ENCODE measurements around the gene KEL. TPM values are rescaled to one million over a fixed set of nuclear protein-coding genes. Genes with fewer than 3 reads are reported as not detected.

KEL gene
- total and polyA plus RNA-seq, 4 donors: 0.18 to 81.0 (median 0.36) TPM

DNA sequence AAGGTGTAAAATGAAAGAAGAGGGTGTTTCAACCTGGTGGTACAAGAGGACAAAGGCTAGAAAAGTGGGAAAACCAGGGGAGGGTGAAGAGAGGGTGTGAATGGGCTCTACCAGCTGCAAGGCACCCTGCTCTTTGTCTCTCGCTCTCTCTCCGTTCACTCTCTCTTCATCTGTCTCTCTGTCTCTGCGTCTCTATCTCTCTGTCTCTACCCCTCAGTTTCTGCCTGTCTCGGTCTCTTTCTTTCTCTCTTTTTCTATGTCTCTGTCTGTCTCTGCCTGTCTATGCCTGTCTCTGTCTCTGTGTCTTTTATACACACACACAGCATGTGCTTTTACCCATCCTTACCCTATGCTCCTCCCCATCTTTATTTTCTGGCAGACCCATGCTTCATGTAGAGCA is 23.6 kb downstream of the KEL start:
- H3K9me3 ChIP-seq (ENCODE audit: control insufficient read depth in 4 of 4, low read length in 3 of 4): no peaks in the 10 kb centered on the region
- TF ChIP-seq TAF1 (conservative IDR thresholded peaks at IDR 0.05) (no peak), EGR1 (IDR thresholded peaks at IDR 0.05; ENCODE audit: low read depth in 2 of 2) (no peak), HNF4G (IDR thresholded peaks at IDR 0.05) (no peak), REST (IDR thresholded peaks at IDR 0.05) (no peak), MAX (IDR thresholded peaks at IDR 0.05) (no peak), ATF3 (IDR thresholded peaks at IDR 0.05) (no peak), RXRA (IDR thresholded peaks at IDR 0.05) (no peak), GABPA (IDR thresholded peaks at IDR 0.05 in 1 of 2, conservative IDR thresholded peaks at IDR 0.05 in 1 of 2) (no peak), ZBTB33 (IDR thresholded peaks at IDR 0.05) (no peak)
- WGBS: 82% methylated on average over 4 of the region's 4 CpGs

GRCh38 chr7:142935941-142936565 is 26.1 kb downstream of the KEL start:
- TF ChIP-seq CTCF (IDR thresholded peaks at IDR 0.05; ENCODE audit: low read depth, low read length, missing input control): no peak
- H3K4me1 ChIP-seq (ENCODE audit: control insufficient read depth in 4 of 4, insufficient read depth in 4 of 4, low read length in 3 of 4): no peaks in the 10 kb centered on the region
- no peak overlapping the region for H3K27ac ChIP-seq (ENCODE audit: low read depth in 1 of 2, low read length in 2 of 2)
- no peaks in the 10 kb centered on the region for H3K9me3 ChIP-seq (ENCODE audit: control insufficient read depth in 4 of 4, low read length in 3 of 4)
- WGBS: 82% methylated on average over 12 of the region's 12 CpGs
- no peak overlapping the region for H3K9ac ChIP-seq (ENCODE audit: low read depth in 1 of 2, low read length in 2 of 2)
- no peaks in the 10 kb centered on the region for H3K36me3 ChIP-seq (ENCODE audit: control insufficient read depth in 4 of 4, insufficient read depth in 3 of 4, low read depth in 1 of 4, low read length in 3 of 4)
- no peak for DNase-seq (ENCODE audit: low spot score)
- no peaks in the 10 kb centered on the region for H3K27me3 ChIP-seq (ENCODE audit: control insufficient read depth in 4 of 4, insufficient read depth in 4 of 4, low read length in 3 of 4)
- no peak overlapping the region for H3K4me3 ChIP-seq (ENCODE audit: low read depth in 1 of 3, low read length in 3 of 3)

More for the DNA sequence above, 23.6 kb downstream of the KEL start:
- H3K9ac ChIP-seq (ENCODE audit: low read depth in 1 of 2, low read length in 2 of 2): no peak overlapping the region
- no peaks in the 10 kb centered on the region for H3K36me3 ChIP-seq (ENCODE audit: control insufficient read depth in 4 of 4, insufficient read depth in 3 of 4, low read depth in 1 of 4, low read length in 3 of 4)
- no peak overlapping the region for H3K4me3 ChIP-seq (ENCODE audit: low read depth in 1 of 3, low read length in 3 of 3)
- H3K27ac ChIP-seq (ENCODE audit: low read depth in 1 of 2, low read length in 2 of 2): no peak overlapping the region
- DNase-seq (ENCODE audit: low spot score): no peak
- no peaks in the 10 kb centered on the region for H3K27me3 ChIP-seq (ENCODE audit: control insufficient read depth in 4 of 4, insufficient read depth in 4 of 4, low read length in 3 of 4)
- H3K4me1 ChIP-seq (ENCODE audit: control insufficient read depth in 4 of 4, insufficient read depth in 4 of 4, low read length in 3 of 4): no peaks in the 10 kb centered on the region

Data from liver (tissue), 9 donors.